Measurements from ENCODE around the gene RALY.

RALY gene

DNA sequence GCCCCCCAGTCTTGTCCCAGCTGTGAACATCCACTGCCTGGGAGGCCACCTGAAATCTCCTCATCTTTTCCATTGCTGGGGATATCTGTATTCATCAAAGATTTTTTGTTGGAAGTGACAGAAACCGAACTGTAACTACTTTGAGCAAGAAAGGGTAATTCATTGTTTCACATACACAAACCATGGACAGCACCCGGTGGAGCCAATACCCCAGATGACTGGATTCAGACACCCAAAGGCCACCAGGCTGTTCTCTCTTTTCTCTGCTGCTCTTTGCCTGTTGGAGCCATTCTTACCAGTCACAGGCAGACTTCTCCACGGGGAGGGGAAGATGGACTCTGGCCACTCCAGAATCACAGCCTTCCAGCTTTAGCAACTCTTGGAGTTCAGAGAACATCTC lies 11.7 kb upstream of the RALY start:
- no peak for ATAC-seq
- TF ChIP-seq ZNF70 (CRISPR knock-in tag; IDR thresholded peaks at IDR 0.05) = no peak
- TF ChIP-seq, protein P1, sequence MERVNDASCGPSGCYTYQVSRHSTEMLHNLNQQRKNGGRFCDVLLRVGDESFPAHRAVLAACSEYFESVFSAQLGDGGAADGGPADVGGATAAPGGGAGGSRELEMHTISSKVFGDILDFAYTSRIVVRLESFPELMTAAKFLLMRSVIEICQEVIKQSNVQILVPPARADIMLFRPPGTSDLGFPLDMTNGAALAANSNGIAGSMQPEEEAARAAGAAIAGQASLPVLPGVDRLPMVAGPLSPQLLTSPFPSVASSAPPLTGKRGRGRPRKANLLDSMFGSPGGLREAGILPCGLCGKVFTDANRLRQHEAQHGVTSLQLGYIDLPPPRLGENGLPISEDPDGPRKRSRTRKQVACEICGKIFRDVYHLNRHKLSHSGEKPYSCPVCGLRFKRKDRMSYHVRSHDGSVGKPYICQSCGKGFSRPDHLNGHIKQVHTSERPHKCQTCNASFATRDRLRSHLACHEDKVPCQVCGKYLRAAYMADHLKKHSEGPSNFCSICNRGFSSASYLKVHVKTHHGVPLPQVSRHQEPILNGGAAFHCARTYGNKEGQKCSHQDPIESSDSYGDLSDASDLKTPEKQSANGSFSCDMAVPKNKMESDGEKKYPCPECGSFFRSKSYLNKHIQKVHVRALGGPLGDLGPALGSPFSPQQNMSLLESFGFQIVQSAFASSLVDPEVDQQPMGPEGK (CRISPR knock-in tag; IDR thresholded peaks at IDR 0.05; ENCODE audit: borderline replicate concordance) = no peak
- TF ChIP-seq ZFP3 (CRISPR knock-in tag; IDR thresholded peaks at IDR 0.05) = no peak
- TF ChIP-seq ZFP30 (CRISPR knock-in tag; IDR thresholded peaks at IDR 0.05) = no peak
- no peak for TF ChIP-seq POU6F1 (CRISPR knock-in tag; IDR thresholded peaks at IDR 0.05; ENCODE audit: borderline replicate concordance, low read depth)
- no peak for TF ChIP-seq ZC3H10 (CRISPR knock-in tag; IDR thresholded peaks at IDR 0.05)
- no peak for TF ChIP-seq TOX (CRISPR knock-in tag; IDR thresholded peaks at IDR 0.05; ENCODE audit: borderline replicate concordance)

- TF ChIP-seq BACH2 (CRISPR knock-in tag; IDR thresholded peaks at IDR 0.05; ENCODE audit: borderline replicate concordance) (no peak), POU6F1 (CRISPR knock-in tag; IDR thresholded peaks at IDR 0.05; ENCODE audit: borderline replicate concordance, low read depth) (no peak), TOX (CRISPR knock-in tag; IDR thresholded peaks at IDR 0.05; ENCODE audit: borderline replicate concordance) (no peak)
- TF ChIP-seq, protein P2, sequence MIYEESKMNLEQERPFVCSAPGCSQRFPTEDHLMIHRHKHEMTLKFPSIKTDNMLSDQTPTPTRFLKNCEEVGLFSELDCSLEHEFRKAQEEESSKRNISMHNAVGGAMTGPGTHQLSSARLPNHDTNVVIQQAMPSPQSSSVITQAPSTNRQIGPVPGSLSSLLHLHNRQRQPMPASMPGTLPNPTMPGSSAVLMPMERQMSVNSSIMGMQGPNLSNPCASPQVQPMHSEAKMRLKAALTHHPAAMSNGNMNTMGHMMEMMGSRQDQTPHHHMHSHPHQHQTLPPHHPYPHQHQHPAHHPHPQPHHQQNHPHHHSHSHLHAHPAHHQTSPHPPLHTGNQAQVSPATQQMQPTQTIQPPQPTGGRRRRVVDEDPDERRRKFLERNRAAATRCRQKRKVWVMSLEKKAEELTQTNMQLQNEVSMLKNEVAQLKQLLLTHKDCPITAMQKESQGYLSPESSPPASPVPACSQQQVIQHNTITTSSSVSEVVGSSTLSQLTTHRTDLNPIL (CRISPR knock-in tag; IDR thresholded peaks at IDR 0.05; ENCODE audit: low read depth) = no peak
- ATAC-seq = no peak
Measured at GRCh38 chr20:33983371-33983770, 10.3 kb upstream of the RALY start.

- no peak for TF ChIP-seq TOX (CRISPR knock-in tag; IDR thresholded peaks at IDR 0.05; ENCODE audit: borderline replicate concordance)
- TF ChIP-seq ZNF8 (CRISPR knock-in tag; IDR thresholded peaks at IDR 0.05) = no peak
- TF ChIP-seq ARNTL (CRISPR knock-in tag; IDR thresholded peaks at IDR 0.05; ENCODE audit: borderline replicate concordance, low read depth) = no peak
- no peak for ATAC-seq
Measured at GRCh38 chr20:33984182-33984719, 9.5 kb upstream of the RALY start.

- TF ChIP-seq ZFP30 (CRISPR knock-in tag; IDR thresholded peaks at IDR 0.05) (no peak), ZNF8 (CRISPR knock-in tag; IDR thresholded peaks at IDR 0.05) (no peak), ZNF565 (CRISPR knock-in tag; conservative IDR thresholded peaks at IDR 0.05; ENCODE audit: low read depth) (no peak), SNAI2 (CRISPR knock-in tag; IDR thresholded peaks at IDR 0.05) (no peak), ISL1 (CRISPR knock-in tag; IDR thresholded peaks at IDR 0.05) (no peak), ZFP3 (CRISPR knock-in tag; IDR thresholded peaks at IDR 0.05) (no peak), BACH2 (CRISPR knock-in tag; IDR thresholded peaks at IDR 0.05; ENCODE audit: borderline replicate concordance) (no peak), ZC3H10 (CRISPR knock-in tag; IDR thresholded peaks at IDR 0.05) (no peak), ESRRG (CRISPR knock-in tag; IDR thresholded peaks at IDR 0.05) (no peak), TCF4 (CRISPR knock-in tag; IDR thresholded peaks at IDR 0.05; ENCODE audit: borderline replicate concordance) (no peak), CSDC2 (CRISPR knock-in tag; IDR thresholded peaks at IDR 0.05) (no peak), ARNTL (CRISPR knock-in tag; IDR thresholded peaks at IDR 0.05; ENCODE audit: borderline replicate concordance, low read depth) (no peak)
- TF ChIP-seq, protein P2 (CRISPR knock-in tag; IDR thresholded peaks at IDR 0.05; ENCODE audit: low read depth) = no peak
- TF ChIP-seq, protein P1 (CRISPR knock-in tag; IDR thresholded peaks at IDR 0.05; ENCODE audit: borderline replicate concordance) = no peak
- TF ChIP-seq, protein P3, sequence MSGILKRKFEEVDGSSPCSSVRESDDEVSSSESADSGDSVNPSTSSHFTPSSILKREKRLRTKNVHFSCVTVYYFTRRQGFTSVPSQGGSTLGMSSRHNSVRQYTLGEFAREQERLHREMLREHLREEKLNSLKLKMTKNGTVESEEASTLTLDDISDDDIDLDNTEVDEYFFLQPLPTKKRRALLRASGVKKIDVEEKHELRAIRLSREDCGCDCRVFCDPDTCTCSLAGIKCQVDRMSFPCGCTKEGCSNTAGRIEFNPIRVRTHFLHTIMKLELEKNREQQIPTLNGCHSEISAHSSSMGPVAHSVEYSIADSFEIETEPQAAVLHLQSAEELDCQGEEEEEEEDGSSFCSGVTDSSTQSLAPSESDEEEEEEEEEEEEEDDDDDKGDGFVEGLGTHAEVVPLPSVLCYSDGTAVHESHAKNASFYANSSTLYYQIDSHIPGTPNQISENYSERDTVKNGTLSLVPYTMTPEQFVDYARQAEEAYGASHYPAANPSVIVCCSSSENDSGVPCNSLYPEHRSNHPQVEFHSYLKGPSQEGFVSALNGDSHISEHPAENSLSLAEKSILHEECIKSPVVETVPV (CRISPR knock-in tag; IDR thresholded peaks at IDR 0.05) = no peak
- ATAC-seq = no peak
Measured at GRCh38 chr20:33985280-33985679, 8.4 kb upstream of the RALY start.
